ENCODE data around the gene CCDC186. TPM values are rescaled to one million over a fixed set of nuclear protein-coding genes. Genes with fewer than 3 reads are reported as not detected.
"Not testable (repeated sequence)": the region's sequence is repeated elsewhere in the genome, so short reads cannot be mapped to it uniquely, and the experiment has no call there.

Gene CCDC186
- total RNA-seq, 1 experiment from 2014 or later = 32.7 TPM

DNA sequence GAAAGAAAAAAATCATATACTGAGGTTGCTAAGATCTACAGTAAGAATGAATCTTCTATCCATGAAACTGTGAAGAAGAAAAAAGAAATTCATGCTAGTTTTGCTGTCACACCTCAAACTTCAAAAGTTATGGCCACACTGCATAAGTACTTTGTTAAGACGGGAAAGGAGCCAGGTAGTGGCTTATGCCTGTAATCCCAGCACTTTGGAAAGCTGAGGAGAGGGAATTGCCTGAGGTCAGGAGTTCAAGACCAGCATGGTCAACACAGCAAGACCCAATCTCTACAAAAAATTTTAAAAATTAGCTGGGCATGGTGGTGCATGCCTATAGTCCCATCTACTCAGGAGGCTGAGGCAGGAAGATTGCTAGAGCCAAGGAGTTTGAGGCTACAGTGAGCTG is 22.1 kb downstream of the CCDC186 start (continued):
- TF ChIP-seq ZSCAN18 (CRISPR knock-in tag; IDR thresholded peaks at IDR 0.05) (no peak), NFATC4 (CRISPR knock-in tag; IDR thresholded peaks at IDR 0.05) (no peak), ZNF671 (CRISPR knock-in tag; IDR thresholded peaks at IDR 0.05) (no peak)

- Mint-ChIP-seq H3K4me3 (no peak overlapping the region), H3K36me3 (peaks cover 21% of the 10 kb centered on the region), H3K27ac (no peak overlapping the region), H3K9me3 (no peaks in the 10 kb centered on the region), H3K4me1 (peaks cover 3% of the 10 kb centered on the region; the same call in 1 of the 2 replicates), H3K27me3 (ENCODE audit: low read depth) (no peaks in the 10 kb centered on the region)
- ATAC-seq (no peak), DNase-seq (ENCODE audit: low spot score) (no peak)
- TF ChIP-seq ZNF138 (CRISPR knock-in tag; conservative IDR thresholded peaks at IDR 0.05) (no peak), HMGA2 (CRISPR knock-in tag; IDR thresholded peaks at IDR 0.05) (no peak), TEAD4 (CRISPR knock-in tag; IDR thresholded peaks at IDR 0.05) (no peak), FOXP4 (CRISPR knock-in tag; IDR thresholded peaks at IDR 0.05) (no peak), ZMAT4 (CRISPR knock-in tag; IDR thresholded peaks at IDR 0.05) (no peak), ZNF121 (CRISPR knock-in tag; IDR thresholded peaks at IDR 0.05) (no peak), E2F4 (CRISPR knock-in tag; IDR thresholded peaks at IDR 0.05; ENCODE audit: borderline replicate concordance, low read depth) (no peak), SOX15 (CRISPR knock-in tag; IDR thresholded peaks at IDR 0.05) (no peak), CBFB (CRISPR knock-in tag; IDR thresholded peaks at IDR 0.05; ENCODE audit: low read depth) (no peak), ELF4 (CRISPR knock-in tag; IDR thresholded peaks at IDR 0.05; ENCODE audit: low read depth) (no peak)
- TF ChIP-seq, protein P1, sequence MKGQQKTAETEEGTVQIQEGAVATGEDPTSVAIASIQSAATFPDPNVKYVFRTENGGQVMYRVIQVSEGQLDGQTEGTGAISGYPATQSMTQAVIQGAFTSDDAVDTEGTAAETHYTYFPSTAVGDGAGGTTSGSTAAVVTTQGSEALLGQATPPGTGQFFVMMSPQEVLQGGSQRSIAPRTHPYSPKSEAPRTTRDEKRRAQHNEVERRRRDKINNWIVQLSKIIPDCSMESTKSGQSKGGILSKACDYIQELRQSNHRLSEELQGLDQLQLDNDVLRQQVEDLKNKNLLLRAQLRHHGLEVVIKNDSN (CRISPR knock-in tag; IDR thresholded peaks at IDR 0.05) = no peak
- ChIA-PET CTCF (no interaction called here), POLR2A (no interaction called here)
Observed at GRCh38 chr10:114151486-114151885, 22.5 kb downstream of the CCDC186 start.

- H3K9me3 Mint-ChIP-seq; POLR2A ChIA-PET; CTCF ChIA-PET; H3K27me3 Mint-ChIP-seq (ENCODE audit: low read depth); H3K27ac Mint-ChIP-seq; H3K4me3 Mint-ChIP-seq; ATAC-seq; DNase-seq (ENCODE audit: low spot score); H3K4me1 Mint-ChIP-seq: not testable (repeated sequence)
- peaks cover 26% of the 10 kb centered on the region for H3K36me3 Mint-ChIP-seq
Observed at GRCh38 chr10:114149476-114149875, 24.5 kb downstream of the CCDC186 start.

- Mint-ChIP-seq H3K4me1 (no peaks in the 10 kb centered on the region), H3K36me3 (peaks cover 25% of the 10 kb centered on the region), H3K27ac (no peak overlapping the region), H3K9me3 (no peaks in the 10 kb centered on the region), H3K27me3 (ENCODE audit: low read depth) (no peaks in the 10 kb centered on the region), H3K4me3 (no peak overlapping the region)
- ChIA-PET POLR2A (no interaction called here), CTCF (no interaction called here)
- DNase-seq (ENCODE audit: low spot score) (no peak), ATAC-seq (no peak)
- TF ChIP-seq NR1H2 (CRISPR knock-in tag; IDR thresholded peaks at IDR 0.05) (no peak), HMGXB4 (CRISPR knock-in tag; IDR thresholded peaks at IDR 0.05) (no peak), MYBL2 (CRISPR knock-in tag; IDR thresholded peaks at IDR 0.05) (no peak), ZNF671 (CRISPR knock-in tag; IDR thresholded peaks at IDR 0.05) (no peak), JAZF1 (CRISPR knock-in tag; IDR thresholded peaks at IDR 0.05) (no peak), FOXK1 (CRISPR knock-in tag; IDR thresholded peaks at IDR 0.05) (no peak), NFYB (CRISPR knock-in tag; conservative IDR thresholded peaks at IDR 0.05; ENCODE audit: low read depth) (no peak), CREB1 (CRISPR knock-in tag; IDR thresholded peaks at IDR 0.05) (no peak), ATF1 (CRISPR knock-in tag; IDR thresholded peaks at IDR 0.05) (no peak)
- TF ChIP-seq, protein P2, sequence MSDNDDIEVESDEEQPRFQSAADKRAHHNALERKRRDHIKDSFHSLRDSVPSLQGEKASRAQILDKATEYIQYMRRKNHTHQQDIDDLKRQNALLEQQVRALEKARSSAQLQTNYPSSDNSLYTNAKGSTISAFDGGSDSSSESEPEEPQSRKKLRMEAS (CRISPR knock-in tag; IDR thresholded peaks at IDR 0.05) = no peak
Observed at GRCh38 chr10:114143160-114143559, 30.8 kb downstream of the CCDC186 start.
